ENCODE measurements around the gene GREB1L.

DNA sequence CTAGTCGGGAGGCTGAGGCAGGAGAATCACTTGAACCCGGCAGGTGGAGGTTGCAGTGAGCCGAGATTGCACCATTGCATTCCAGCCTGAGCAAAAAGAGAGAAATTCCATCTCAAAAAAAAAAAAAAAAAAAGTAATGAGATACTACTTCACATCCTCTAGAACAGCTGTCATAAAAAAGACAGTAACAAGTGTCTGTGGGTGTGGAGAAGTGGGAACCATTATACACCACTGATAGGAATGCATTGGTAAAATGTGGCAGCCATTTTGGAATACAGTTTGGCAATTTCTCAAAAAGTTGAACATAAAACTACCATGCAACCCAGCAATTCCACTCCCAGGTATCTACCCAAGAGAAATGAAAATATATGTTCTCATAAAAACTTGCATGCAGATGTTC is 166.6 kb downstream of the GREB1L start:
- TF ChIP-seq RCOR1 (IDR thresholded peaks at IDR 0.05; ENCODE audit: borderline replicate concordance in 1 of 2, low read depth in 2 of 2, low read length in 2 of 2) (no peak), HDGF (IDR thresholded peaks at IDR 0.05) (no peak), CAMTA2 (CRISPR knock-in tag; conservative IDR thresholded peaks at IDR 0.05) (no peak), TBL1XR1 (IDR thresholded peaks at IDR 0.05; ENCODE audit: low read length in 2 of 2) (no peak), NFE2L1 (tag; IDR thresholded peaks at IDR 0.05; ENCODE audit: borderline replicate concordance, low read depth) (no peak), SP1 (CRISPR knock-in tag; IDR thresholded peaks at IDR 0.05) (no peak), EZH2 (IDR thresholded peaks at IDR 0.05; ENCODE audit: borderline replicate concordance, low read depth, low read length) (no peak), BRF1 (IDR thresholded peaks at IDR 0.05; ENCODE audit: borderline replicate concordance, extremely low read depth, insufficient read length) (no peak), ZNF263 (CRISPR knock-in tag; IDR thresholded peaks at IDR 0.05; ENCODE audit: borderline replicate concordance) (no peak), CBX3 (IDR thresholded peaks at IDR 0.05; ENCODE audit: borderline replicate concordance in 1 of 2, low read length in 2 of 2) (no peak)
- TF ChIP-seq, protein P1, sequence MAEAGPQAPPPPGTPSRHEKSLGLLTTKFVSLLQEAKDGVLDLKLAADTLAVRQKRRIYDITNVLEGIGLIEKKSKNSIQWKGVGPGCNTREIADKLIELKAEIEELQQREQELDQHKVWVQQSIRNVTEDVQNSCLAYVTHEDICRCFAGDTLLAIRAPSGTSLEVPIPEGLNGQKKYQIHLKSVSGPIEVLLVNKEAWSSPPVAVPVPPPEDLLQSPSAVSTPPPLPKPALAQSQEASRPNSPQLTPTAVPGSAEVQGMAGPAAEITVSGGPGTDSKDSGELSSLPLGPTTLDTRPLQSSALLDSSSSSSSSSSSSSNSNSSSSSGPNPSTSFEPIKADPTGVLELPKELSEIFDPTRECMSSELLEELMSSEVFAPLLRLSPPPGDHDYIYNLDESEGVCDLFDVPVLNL (CRISPR knock-in tag; IDR thresholded peaks at IDR 0.05; ENCODE audit: low read depth) = no peak
- TF ChIP-seq, protein P2, sequence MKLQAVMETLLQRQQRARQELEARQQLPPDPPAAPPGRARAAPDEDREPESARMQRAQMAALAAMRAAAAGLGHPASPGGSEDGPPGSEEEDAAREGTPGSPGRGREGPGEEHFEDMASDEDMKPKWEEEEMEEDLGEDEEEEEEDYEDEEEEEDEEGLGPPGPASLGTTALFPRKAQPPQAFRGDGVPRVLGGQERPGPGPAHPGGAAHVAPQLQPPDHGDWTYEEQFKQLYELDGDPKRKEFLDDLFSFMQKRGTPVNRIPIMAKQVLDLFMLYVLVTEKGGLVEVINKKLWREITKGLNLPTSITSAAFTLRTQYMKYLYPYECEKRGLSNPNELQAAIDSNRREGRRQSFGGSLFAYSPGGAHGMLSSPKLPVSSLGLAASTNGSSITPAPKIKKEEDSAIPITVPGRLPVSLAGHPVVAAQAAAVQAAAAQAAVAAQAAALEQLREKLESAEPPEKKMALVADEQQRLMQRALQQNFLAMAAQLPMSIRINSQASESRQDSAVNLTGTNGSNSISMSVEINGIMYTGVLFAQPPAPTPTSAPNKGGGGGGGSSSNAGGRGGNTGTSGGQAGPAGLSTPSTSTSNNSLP (IDR thresholded peaks at IDR 0.05; ENCODE audit: borderline replicate concordance, low read depth, low read length) = no peak
- TF ChIP-seq, protein P3, sequence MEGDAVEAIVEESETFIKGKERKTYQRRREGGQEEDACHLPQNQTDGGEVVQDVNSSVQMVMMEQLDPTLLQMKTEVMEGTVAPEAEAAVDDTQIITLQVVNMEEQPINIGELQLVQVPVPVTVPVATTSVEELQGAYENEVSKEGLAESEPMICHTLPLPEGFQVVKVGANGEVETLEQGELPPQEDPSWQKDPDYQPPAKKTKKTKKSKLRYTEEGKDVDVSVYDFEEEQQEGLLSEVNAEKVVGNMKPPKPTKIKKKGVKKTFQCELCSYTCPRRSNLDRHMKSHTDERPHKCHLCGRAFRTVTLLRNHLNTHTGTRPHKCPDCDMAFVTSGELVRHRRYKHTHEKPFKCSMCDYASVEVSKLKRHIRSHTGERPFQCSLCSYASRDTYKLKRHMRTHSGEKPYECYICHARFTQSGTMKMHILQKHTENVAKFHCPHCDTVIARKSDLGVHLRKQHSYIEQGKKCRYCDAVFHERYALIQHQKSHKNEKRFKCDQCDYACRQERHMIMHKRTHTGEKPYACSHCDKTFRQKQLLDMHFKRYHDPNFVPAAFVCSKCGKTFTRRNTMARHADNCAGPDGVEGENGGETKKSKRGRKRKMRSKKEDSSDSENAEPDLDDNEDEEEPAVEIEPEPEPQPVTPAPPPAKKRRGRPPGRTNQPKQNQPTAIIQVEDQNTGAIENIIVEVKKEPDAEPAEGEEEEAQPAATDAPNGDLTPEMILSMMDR (IDR thresholded peaks at IDR 0.05 in 2 of 3, conservative IDR thresholded peaks at IDR 0.05 in 1 of 3; ENCODE audit: insufficient read depth in 2 of 3, low read depth in 1 of 3, low read length in 3 of 3) = no peak
